Fibroblast of skin of left quadriceps (primary cell): Measurements from ENCODE around the gene CNTNAP5.

ENCODE experiments used
- DNase-seq, 2 experiments: peaks; one replicate each; pipeline ENCODE4 v3.0.0-alpha.2; 2013; ENCODE audit warnings: low read depth in 2 of 2

Gene CNTNAP5

DNA sequence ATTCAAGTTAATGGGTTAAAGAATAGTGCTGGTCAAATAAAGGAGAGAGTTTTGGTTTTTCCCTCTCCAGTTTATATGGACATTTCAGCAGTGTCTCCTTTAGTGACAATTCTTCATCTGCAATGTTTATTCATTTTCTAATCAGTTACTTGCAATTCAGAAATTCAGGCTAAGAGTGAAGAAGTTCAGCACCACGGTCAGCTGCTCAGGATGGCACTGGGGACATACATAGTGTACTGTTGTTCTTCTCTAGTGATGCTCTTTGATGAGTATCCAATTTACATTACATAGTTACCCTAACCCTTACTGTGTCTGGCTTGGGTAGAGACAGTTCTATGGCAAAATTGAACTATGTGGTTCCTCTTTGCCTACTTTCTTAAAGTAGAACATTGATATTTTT lies 412.7 kb downstream of the CNTNAP5 start:
- DNase-seq: no peak

DNA sequence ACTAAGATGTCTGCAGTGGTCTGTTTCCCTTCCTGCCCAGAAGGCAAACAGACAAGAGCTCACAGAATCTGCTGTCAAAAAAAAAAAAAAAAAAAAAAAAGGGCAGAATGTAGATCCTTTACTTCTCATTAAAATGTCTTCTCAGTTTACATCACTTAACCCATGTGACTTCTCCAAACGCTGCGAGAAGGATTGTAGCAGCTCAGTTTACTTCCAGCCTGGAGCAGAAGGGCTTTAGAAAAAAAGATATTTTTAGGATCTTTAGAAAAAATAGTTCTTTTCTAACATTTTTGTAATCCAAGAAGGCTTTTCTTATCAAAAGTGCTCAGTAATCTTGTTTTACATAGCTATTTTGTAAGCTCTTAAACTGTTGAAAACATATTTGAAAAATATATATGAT lies 425.4 kb downstream of the CNTNAP5 start:
- no peak for DNase-seq

DNA sequence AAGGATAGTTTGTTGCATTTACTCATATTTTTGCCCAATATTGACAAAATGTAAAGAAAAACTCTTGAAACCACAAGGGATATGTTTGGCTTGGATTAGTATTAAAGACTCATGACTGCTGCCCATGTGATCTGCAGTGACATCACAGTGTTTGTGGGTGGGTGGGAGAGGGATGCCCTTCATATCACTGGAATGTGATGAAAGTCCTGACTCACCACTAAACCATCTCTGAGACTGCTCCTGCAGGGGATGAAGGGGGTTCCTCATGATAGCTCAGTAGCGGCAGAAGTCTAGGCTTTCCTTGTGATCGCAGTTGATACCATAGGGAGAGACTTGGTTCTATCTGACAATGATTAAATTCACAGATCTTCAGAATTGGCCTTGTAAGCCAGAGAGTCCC lies 451.2 kb downstream of the CNTNAP5 start:
- DNase-seq: no peak

DNA sequence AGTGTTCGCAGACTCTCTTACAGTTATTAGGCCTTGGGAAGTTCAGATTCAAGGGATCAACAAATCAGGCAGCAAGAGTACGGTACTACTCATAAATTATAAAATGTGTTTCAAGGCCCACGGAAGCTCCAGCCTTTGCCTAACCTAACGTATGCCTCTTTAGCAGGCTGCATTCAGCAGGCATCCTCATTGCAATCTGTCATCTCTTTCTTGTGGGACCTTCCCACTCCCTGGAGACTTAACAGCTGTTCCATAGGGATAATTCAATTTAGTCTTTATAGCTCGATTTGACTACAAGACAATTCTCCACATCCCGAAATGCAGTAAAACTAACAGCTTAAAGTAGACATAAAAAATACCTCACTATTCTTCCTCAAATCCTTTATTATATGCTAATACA lies 453.7 kb downstream of the CNTNAP5 start:
- DNase-seq: no peak

GRCh38 chr2:124480958-124481357 lies 455.9 kb downstream of the CNTNAP5 start:
- DNase-seq: no peak

DNA sequence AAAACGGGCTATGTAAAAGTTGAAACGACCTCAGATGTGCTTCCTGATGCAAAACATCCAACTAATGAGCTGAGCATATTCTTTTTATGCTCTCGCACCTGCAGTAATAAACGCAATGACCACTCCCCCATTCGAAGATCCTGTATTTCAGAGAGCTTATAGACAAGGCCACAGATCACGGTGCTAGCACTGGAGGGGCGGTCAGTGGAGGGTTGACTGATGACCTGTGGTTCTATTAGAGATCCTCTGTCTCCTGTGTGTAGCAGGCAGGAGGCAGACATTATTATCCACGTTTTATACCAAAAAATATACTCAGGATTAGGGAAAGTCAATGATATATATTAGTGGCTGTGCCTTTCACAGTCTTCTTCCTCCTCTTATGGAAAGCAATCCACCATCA lies 457.0 kb downstream of the CNTNAP5 start:
- no peak for DNase-seq

DNA sequence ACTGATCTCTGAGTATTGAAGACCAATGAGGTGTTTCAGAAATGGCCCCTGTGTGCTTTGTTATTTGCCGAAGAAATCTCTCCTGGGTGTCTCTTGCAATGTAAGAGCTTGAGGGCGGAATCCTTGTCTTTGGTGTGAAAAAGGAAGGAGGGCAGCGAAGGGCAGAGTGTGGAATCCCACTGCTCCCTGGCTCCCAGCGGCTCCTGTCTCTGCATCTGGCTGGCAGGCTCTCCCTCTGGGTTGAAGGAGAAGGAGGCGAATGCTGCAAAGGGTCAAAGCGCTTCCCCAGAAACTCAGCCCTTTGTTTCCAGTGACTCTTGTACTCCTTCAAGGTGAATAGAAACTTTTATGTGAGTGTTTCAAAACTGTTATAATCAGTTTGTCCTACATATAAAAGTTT lies 457.5 kb downstream of the CNTNAP5 start:
- DNase-seq: no peak

- no peak for DNase-seq
Measured at GRCh38 chr2:124485659-124486058, 460.6 kb downstream of the CNTNAP5 start.

DNA sequence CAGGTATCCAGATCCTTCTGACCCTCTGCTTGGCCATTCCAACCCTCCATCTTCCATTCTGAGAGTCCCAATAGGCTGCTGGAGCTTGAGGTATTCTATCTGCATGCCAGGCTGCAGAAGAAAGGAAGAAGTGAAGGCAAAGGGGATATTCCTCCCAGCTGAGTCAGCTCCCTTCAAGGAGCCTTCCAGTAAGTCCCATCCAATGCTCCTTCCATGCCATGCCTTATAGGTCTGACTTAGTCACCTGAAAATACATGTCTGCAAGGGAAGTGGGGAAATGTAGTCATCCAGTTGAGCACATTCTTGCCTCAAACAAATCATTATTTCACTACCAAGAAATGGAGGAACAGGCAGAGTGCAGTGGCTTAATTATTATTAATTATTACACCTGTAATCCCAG lies 464.6 kb downstream of the CNTNAP5 start:
- DNase-seq: no peak

GRCh38 chr2:124501575-124502152 lies 476.6 kb downstream of the CNTNAP5 start:
- DNase-seq: no peak

GRCh38 chr2:124514236-124514635 lies 489.1 kb downstream of the CNTNAP5 start:
- no peak for DNase-seq

GRCh38 chr2:124520953-124521352 lies 495.9 kb downstream of the CNTNAP5 start:
- no peak for DNase-seq

DNA sequence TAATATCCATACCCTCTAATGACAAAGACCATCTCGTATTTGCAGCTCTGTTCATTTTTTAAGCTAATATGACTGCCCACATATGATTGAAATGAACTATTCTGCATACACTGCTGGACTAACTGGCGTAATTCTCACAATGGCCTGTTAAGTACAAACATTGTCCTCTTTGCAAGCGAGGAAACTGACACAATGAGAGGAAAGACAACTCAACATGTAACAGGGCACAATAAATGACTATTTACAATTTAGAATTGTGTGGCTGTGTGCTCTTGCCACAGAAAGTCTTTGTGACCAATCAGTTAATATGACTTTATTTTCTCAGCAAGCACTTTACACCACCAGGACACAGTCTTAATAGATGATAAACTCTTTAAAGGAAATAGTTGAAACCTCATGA lies 498.0 kb downstream of the CNTNAP5 start:
- DNase-seq: no peak

DNA sequence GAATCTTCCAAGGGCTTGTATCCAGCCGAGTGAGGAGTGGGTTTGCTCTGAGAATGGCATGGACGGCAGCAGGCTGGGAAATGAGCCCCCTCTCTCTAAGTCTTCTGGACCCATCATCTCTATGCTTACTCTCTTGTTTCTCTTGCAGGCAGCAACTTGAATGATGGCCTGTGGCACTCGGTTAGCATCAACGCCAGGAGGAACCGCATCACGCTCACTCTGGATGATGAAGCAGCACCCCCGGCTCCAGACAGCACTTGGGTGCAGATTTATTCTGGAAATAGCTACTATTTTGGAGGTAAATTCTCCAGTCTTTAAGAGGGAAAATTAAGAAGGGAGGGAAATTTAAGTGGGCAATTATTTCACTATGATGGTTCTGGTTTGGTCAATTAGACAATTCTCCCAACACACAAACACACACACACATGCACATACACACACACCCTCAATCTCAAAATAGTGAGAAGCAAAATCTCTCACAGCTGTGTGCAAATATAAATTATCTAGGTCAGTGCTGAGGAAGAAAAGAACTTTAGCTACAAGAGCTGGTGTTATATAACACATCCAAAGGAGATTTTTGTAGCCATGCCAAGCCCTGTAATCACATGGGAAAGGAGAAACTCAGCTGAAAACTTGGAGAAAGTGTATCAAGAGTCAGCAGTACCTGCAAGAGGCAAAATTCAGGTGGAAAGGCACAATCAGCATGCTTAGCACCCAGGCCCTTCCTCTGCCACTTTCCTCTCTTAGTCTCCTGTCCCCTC lies 499.2 kb downstream of the CNTNAP5 start:
- no peak for DNase-seq

- DNase-seq: no peak
Measured at GRCh38 chr2:124526221-124526620, 501.1 kb downstream of the CNTNAP5 start.

- DNase-seq: no peak
Measured at GRCh38 chr2:124530203-124530602, 505.1 kb downstream of the CNTNAP5 start.

- DNase-seq: no peak
Measured at GRCh38 chr2:124533226-124533954, 508.3 kb downstream of the CNTNAP5 start.

- no peak for DNase-seq
Measured at GRCh38 chr2:124534028-124534427, 508.9 kb downstream of the CNTNAP5 start.

- DNase-seq: no peak
Measured at GRCh38 chr2:124535816-124536215, 510.7 kb downstream of the CNTNAP5 start.

DNA sequence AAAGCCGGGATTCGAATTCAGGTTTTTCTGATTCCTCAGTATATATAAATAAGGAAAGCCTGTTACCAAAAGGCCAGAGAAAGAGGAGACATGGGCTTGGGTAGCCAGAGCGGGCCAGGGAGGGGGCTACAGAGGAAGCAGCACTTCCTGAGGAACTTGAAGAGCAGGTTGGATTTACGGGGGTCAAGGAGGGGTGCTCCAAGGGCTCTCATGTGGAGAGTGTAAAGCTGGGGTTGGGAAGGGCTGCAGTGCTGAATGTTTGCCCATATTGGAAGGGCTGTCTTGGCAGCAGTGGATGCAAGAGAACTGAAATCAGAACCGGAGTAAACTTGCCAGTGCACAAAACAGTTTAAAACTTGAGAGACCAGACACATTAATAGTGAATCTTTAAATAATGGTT lies 511.5 kb downstream of the CNTNAP5 start:
- DNase-seq: no peak

DNA sequence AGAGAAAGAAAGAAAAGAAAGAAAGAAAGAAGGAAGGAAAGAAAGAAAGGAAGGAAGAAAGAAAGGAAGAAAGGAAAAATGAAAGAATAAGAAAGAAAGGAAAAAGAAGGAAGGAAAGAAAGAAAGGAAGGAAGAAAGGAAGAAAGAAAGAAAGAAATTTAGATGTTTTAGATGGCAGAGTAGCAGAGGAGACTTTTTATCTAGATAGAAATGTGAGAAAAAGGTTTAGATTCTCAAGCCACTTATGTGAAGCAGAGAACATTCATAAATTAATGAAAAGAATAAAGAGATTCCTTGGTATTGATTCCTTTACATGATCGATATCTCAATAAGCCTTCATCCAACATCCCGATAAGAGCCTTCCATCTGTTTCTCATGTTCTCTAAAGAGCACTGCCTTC lies 513.5 kb downstream of the CNTNAP5 start:
- no peak for DNase-seq

DNA sequence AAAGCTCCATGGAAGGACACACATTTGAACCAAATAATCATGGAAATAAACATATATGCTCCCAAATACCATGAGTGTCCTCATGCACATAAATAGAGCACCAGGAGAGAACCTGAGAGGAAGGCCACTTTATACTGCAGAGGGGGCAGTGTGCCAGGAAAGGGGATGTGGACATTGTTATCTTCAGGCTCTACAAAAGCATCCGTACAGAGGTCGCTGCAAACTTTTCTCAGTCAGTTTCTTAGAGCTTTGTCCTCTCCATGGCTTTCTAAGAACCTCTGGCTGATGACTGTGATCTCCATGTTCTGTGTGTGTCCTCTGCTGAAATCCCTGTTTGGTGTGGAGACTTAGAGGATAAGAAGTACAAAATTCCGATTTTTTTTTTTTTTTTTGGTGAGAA lies 515.7 kb downstream of the CNTNAP5 start:
- no peak for DNase-seq
